Fibroblast of lung (primary cell): Measurements from ENCODE around the gene APOO.

Experiments used
- EZH2 ChIP-seq: IDR thresholded peaks from 2 replicates; pipeline ENCODE4 v1.5.1; 2012; ENCODE audit warnings: low read length, control low read depth, mild to moderate bottlenecking; ENCODE audit errors: missing control alignments
- TF ChIP-seq, protein P1 (sequence below), 2 donors: IDR thresholded peaks in 1 of 2; conservative IDR thresholded peaks in 1 of 2; 1 replicate in 1 of 2; 2 replicates in 1 of 2; pipeline ENCODE4 v1.5.1; 2011 to 2012; ENCODE audit warnings: low read length in 2 of 2, control low read depth in 1 of 2, inconsistent platforms in 1 of 2, low read depth in 1 of 2, mild to moderate bottlenecking in 1 of 2

GRCh38 chrX:23805389-23805788, 102.3 kb downstream of the APOO start:
- TF ChIP-seq, protein P1, sequence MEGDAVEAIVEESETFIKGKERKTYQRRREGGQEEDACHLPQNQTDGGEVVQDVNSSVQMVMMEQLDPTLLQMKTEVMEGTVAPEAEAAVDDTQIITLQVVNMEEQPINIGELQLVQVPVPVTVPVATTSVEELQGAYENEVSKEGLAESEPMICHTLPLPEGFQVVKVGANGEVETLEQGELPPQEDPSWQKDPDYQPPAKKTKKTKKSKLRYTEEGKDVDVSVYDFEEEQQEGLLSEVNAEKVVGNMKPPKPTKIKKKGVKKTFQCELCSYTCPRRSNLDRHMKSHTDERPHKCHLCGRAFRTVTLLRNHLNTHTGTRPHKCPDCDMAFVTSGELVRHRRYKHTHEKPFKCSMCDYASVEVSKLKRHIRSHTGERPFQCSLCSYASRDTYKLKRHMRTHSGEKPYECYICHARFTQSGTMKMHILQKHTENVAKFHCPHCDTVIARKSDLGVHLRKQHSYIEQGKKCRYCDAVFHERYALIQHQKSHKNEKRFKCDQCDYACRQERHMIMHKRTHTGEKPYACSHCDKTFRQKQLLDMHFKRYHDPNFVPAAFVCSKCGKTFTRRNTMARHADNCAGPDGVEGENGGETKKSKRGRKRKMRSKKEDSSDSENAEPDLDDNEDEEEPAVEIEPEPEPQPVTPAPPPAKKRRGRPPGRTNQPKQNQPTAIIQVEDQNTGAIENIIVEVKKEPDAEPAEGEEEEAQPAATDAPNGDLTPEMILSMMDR (conservative IDR thresholded peaks at IDR 0.05 in 1 of 2, IDR thresholded peaks at IDR 0.05 in 1 of 2; ENCODE audit: low read depth in 1 of 2, low read length in 2 of 2) = no peak
- no peak for TF ChIP-seq EZH2
